Esophagus squamous epithelium (tissue), 5 donors: ENCODE measurements around the gene PIEZO1. TPM values are rescaled to one million over a fixed set of nuclear protein-coding genes. Genes with fewer than 3 reads are reported as not detected.

Source experiments
- DNase-seq: peaks from one replicate; lab custom pipeline; 2025; lab: John Stamatoyannopoulos, UW
- H3K27ac ChIP-seq, 4 donors: fragments of 200-600 bp; sonication (generic); one replicate each; pipeline ENCODE4 v1.5.1; 2016 to 2019; ENCODE audit warnings: mild to moderate bottlenecking in 1 of 4
- H3K27me3 ChIP-seq, 4 donors: fragments of 200-600 bp; sonication (generic); 1 replicate in 3 of 4; 2 replicates in 1 of 4; pipeline versions ENCODE4 v1.5.1 to v1.6.0; 2017 to 2021; ENCODE audit warnings: antibody characterized with exemption in 1 of 4
- H3K36me3 ChIP-seq, 3 donors: fragments of 200-600 bp; sonication (generic); one replicate each; pipeline ENCODE4 v1.5.1; 2016 to 2019
- H3K4me1 ChIP-seq, 3 donors: fragments of 200-600 bp; sonication (generic); one replicate each; pipeline ENCODE4 v1.5.1; 2017 to 2019
- H3K4me3 ChIP-seq, 4 donors: fragments of 200-600 bp; sonication (generic); 1 replicate in 3 of 4; 2 replicates in 1 of 4; pipeline ENCODE4 v1.5.1; 2016 to 2019; ENCODE audit warnings: mild to moderate bottlenecking in 2 of 4, moderate library complexity in 1 of 4
- H3K9me3 ChIP-seq, 3 donors: fragments of 200-600 bp; sonication (generic); one replicate each; pipeline ENCODE4 v1.5.1; 2016 to 2019
- POLR2A ChIP-seq, 4 donors: fragments of 450-650 bp; IDR thresholded peaks; one replicate each; pipeline ENCODE4 v1.6.1; 2017; ENCODE audit warnings: antibody characterized with exemption in 4 of 4, mild to moderate bottlenecking in 4 of 4, moderate library complexity in 3 of 4
- WGBS, 2 donors: methylation state at CpG; one replicate each; pipeline ENCODE4 v1.1.5; 2018; 5-methylcytosine and 5-hydroxymethylcytosine counted together
- intact Hi-C: fragments of 100-400 bp; cut with DNase I; formaldehyde crosslinking; loops from one replicate; pipeline ENCODE4 v1.15.0; 2022
- total RNA-seq, 4 donors: library from RNA; depleted of rRNA; stranded (reverse); fragments of >200 nt; gene quantifications; one replicate each; pipeline ENCODE4 v1.1.0, GENCODE V29; 2016
- TF ChIP-seq, protein P1 (sequence below), 6 experiments: fragments of 450-650 bp in 4 of 6; fragments of 200-600 bp in 2 of 6; sonication (generic) in 2 of 6; IDR thresholded peaks; one replicate each; pipeline ENCODE4 v1.5.1; 2016 to 2019; ENCODE audit warnings: antibody characterized with exemption in 6 of 6, mild to moderate bottlenecking in 4 of 6, moderate library complexity in 4 of 6
- donor health status: DM: yes; HTN: yes; CAD: no.

Gene PIEZO1
- total RNA-seq, 4 donors from 2014 or later, result 46.0 to 131 (median 103) TPM

DNA sequence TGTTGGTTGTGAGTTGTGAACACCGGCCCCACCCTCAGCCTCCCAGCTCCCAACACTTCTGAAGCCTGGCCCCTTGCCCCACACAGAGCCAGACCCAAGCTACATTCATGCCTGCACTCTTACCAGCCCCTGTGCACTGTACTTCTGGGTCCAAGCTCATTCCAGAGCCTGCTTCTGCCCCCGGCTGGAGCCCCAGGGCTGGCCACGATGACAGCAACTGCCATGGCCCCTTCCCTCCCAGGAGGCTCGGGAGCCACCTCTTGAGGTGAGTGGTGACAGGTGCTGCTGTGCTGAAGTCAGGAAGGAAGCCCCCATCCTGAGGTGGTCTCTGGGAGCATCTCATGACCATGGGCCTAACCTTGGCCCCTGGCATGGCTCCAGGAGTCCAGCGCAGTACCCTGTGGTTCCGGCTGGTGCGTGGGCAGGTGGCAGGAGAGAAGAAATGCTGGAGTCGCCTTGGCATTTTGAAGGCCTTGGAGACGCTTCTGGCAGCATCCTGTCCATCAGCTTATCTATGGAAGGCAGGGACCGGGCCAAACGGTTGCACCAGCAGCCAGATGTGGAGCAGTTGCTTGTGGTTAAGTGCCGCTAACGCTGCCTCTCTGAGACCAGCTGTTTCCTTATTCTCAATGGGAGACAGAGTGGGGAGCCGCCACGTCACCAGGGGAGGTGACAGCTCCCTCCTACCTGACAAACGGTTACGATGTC is 14.7 kb upstream of the PIEZO1 start:
- H3K9me3 ChIP-seq, result no peaks in the 10 kb centered on the region
- TF ChIP-seq, protein P1, sequence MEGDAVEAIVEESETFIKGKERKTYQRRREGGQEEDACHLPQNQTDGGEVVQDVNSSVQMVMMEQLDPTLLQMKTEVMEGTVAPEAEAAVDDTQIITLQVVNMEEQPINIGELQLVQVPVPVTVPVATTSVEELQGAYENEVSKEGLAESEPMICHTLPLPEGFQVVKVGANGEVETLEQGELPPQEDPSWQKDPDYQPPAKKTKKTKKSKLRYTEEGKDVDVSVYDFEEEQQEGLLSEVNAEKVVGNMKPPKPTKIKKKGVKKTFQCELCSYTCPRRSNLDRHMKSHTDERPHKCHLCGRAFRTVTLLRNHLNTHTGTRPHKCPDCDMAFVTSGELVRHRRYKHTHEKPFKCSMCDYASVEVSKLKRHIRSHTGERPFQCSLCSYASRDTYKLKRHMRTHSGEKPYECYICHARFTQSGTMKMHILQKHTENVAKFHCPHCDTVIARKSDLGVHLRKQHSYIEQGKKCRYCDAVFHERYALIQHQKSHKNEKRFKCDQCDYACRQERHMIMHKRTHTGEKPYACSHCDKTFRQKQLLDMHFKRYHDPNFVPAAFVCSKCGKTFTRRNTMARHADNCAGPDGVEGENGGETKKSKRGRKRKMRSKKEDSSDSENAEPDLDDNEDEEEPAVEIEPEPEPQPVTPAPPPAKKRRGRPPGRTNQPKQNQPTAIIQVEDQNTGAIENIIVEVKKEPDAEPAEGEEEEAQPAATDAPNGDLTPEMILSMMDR (IDR thresholded peaks at IDR 0.05), result no peak
- TF ChIP-seq POLR2A (IDR thresholded peaks at IDR 0.05), result no peak
- intact Hi-C loops, result no loop called here
- H3K4me1 ChIP-seq, result peaks cover 10 to 28% (median 12%) of the 10 kb centered on the region in 3 donors
- DNase-seq, result no peak
- H3K27me3 ChIP-seq, result peaks cover 0 to 4% (median 0%) of the 10 kb centered on the region in 4 donors
- WGBS, 2 donors, result 77% methylated on average over 9 to 10 of the region's 17 CpGs
- no peaks in the 10 kb centered on the region for H3K36me3 ChIP-seq
- H3K27ac ChIP-seq, result no peak overlapping the region
- no peak overlapping the region for H3K4me3 ChIP-seq

DNA sequence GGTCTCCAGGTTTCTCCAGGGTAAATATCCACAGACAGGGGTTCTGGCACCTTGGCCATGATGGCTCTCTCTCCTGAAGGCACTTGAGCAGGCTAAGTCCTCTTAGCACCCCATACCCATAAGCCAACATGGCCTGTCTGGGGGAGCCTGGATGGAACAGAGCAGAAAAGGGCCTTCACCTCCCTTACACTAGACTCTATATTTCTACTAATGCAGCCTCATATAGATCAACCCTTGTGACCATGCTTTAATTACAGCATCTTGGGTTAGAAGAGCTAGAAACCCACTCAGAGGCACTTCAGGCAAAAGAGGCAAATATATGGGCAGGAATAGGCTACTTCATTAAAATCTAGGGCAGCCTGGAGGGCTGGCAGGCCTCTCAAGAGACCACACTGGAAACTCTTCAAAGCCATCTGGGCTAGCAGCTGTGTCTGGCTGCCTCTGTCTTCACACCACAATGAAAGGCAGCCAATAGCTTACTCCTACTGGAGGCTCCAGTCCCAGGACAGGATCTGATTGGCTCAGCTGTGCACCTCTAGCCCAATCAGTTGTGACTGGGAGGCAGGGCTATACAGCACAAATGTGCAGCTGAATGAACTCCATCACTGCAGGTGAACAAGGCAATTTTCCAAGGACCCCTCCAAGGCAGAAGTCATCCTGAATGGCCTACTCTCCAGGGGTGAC is 13.9 kb upstream of the PIEZO1 start:
- TF ChIP-seq, protein P1 (IDR thresholded peaks at IDR 0.05), result no peak
- TF ChIP-seq POLR2A (IDR thresholded peaks at IDR 0.05), result no peak
- intact Hi-C loops, result no loop called here
- Histone ChIP-seq H3K9me3 (no peaks in the 10 kb centered on the region), H3K27ac (no peak overlapping the region), H3K36me3 (no peaks in the 10 kb centered on the region), H3K27me3 (peaks cover 0 to 13% (median under 1%) of the 10 kb centered on the region in 4 donors), H3K4me3 (no peak overlapping the region), H3K4me1 (peaks cover 2 to 20% (median 4%) of the 10 kb centered on the region in 3 donors)
- no peak for DNase-seq

DNA sequence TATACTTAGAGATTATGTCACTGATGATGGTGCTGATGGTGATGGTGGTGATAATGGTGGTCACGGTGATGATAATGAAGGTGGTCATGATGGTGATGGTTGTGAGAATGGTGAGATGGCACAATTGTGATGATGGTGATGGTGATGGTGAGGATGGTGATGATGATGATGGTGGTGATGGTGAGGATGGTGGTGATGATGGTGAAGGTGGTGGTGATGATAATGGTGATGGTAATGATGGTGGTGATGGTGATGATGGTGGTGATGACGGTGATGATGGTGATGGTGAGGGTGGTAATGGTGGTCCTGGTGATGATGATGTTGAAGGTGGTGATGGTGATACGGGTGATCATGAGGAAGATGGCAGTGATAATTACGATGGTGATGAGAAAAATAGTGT is 13.1 kb upstream of the PIEZO1 start:
- no peak overlapping the region for H3K4me3 ChIP-seq
- no peak for DNase-seq
- no peaks in the 10 kb centered on the region for H3K36me3 ChIP-seq

DNA sequence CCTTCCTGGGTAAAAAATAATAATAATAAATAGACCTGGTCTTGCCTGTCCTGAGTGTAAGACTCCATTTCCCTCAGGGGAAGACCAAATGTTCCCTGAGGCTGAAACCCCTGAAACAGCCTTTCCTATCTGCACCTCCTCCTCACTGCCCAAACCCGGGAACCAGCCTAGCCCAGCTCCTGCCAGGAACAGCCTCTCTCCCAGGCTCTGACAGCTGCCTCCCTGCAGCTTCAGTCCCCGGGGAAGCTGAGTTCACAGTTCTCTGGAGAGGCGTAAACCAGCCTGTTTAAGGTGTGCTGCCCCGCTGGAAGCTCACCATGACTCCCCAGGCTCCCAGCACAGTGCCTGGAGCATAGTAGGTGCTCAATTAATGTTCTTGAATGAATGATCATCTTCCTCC is 11.3 kb upstream of the PIEZO1 start:
- Histone ChIP-seq H3K36me3 (no peaks in the 10 kb centered on the region), H3K4me1 (peaks cover 0 to 22% (median 0%) of the 10 kb centered on the region in 3 donors), H3K4me3 (no peak overlapping the region), H3K9me3 (no peaks in the 10 kb centered on the region), H3K27ac (no peak overlapping the region), H3K27me3 (peaks cover 0 to 39% (median 2%) of the 10 kb centered on the region in 4 donors)
- 71% methylated on average over 2 of the region's 4 CpGs; no CpG with 5 or more reads in 1 of the 2 donors for WGBS, 2 donors
- intact Hi-C loops, result no loop called here
- no peak for DNase-seq
- no peak for TF ChIP-seq POLR2A (IDR thresholded peaks at IDR 0.05)
- TF ChIP-seq, protein P1 (IDR thresholded peaks at IDR 0.05), result no peak

More for the DNA sequence above, 13.1 kb upstream of the PIEZO1 start:
- intact Hi-C loops, result no loop called here
- TF ChIP-seq POLR2A (IDR thresholded peaks at IDR 0.05), result no peak
- TF ChIP-seq, protein P1 (IDR thresholded peaks at IDR 0.05), result no peak
- WGBS, 2 donors, result 79 to 88% methylated on average over 4 of the region's 4 CpGs
- no peak overlapping the region for H3K27ac ChIP-seq
- no peaks in the 10 kb centered on the region for H3K9me3 ChIP-seq
- peaks cover 0 to 21% (median 2%) of the 10 kb centered on the region in 4 donors for H3K27me3 ChIP-seq
- H3K4me1 ChIP-seq, result peaks cover 0 to 21% (median 3%) of the 10 kb centered on the region in 3 donors
